Pancreas (tissue), 10 donors: ENCODE measurements around the gene HK1. TPM values are rescaled to one million over a fixed set of nuclear protein-coding genes. Genes with fewer than 3 reads are reported as not detected.
A peak's percentile ranks its signal among the peaks of the same experiment; 100 is the strongest.
"Not testable (repeated sequence)": the region's sequence is repeated elsewhere in the genome, so short reads cannot be mapped to it uniquely, and the experiment has no call there.

Experiments
- ATAC-seq, 4 donors: fragments of 200-7000 bp; cut with Tn5 transposase; one replicate each; pipeline versions ENCODE4 v1.8.0 to v1.9.1; 2020; ENCODE audit warnings: mild to moderate bottlenecking in 4 of 4, moderate library complexity in 4 of 4
- DNase-seq, 6 donors: peaks; one replicate each; pipeline ENCODE4 v3.0.0-alpha.2; 2020
- FAIRE-seq: peaks from 2 replicates; lab custom pipeline; 2012; peaks lifted over from hg19 to GRCh38; lab: Jason Lieb, UNC
- H3K27ac ChIP-seq, 4 donors: fragments of 200-600 bp; sonication (generic); 1 replicate in 3 of 4; 2 replicates in 1 of 4; pipeline versions ENCODE4 v1.5.0 to v1.8.0; 2020
- H3K27me3 ChIP-seq, 4 donors: fragments of 200-600 bp; one replicate each; pipeline ENCODE4 v1.8.0; 2021
- H3K36me3 ChIP-seq, 3 donors: fragments of 200-600 bp; sonication (generic) in 1 of 3; one replicate each; pipeline versions ENCODE4 v1.5.0 to v1.8.0; 2020 to 2021
- H3K4me1 ChIP-seq, 3 donors: fragments of 200-600 bp; one replicate each; pipeline ENCODE4 v1.8.0; 2021
- H3K4me3 ChIP-seq, 4 donors: fragments of 200-600 bp; sonication (generic) in 2 of 4; one replicate each; pipeline versions ENCODE4 v1.5.0 to v1.8.0; 2020 to 2021
- H3K9me3 ChIP-seq, 4 donors: fragments of 200-600 bp; one replicate each; pipeline ENCODE4 v1.8.0; 2021
- WGBS, 2 donors: extraction: QIAGEN DNeasy Blood & Tissue Kit; methylation state at CpG; one replicate each; pipeline ENCODE4 v1.1.7; 2013; 5-methylcytosine and 5-hydroxymethylcytosine counted together
- intact Hi-C, 3 donors: fragments of 100-400 bp; cut with DNase I; formaldehyde crosslinking; loops; one replicate each; pipeline versions ENCODE4 v1.11.1 to v1.14.2; 2022
- polyA plus RNA-seq, 2 donors: library from polyadenylated mRNA; stranded (reverse); fragments of 200-250 nt; gene quantifications; one replicate each; pipeline ENCODE4 v1.2.3, GENCODE V29; 2013
- total RNA-seq, 6 donors: library from RNA; stranded (reverse); fragmentation: NEBNext Ultra II Directional in 4 of 6; extraction: Animal tissue kit (Norgen Biotek cat#: 25700) in 4 of 6; gene quantifications; one replicate each; pipeline versions ENCODE4 v1.2.1 to v1.2.4, GENCODE V29; 2021 to 2023
- TF ChIP-seq, protein P1 (sequence below), 4 donors: fragments of 200-600 bp; sonication (generic) in 3 of 4; IDR thresholded peaks; one replicate each; pipeline versions ENCODE4 v1.5.0 to v1.8.0; 2021; ENCODE audit warnings: antibody characterized with exemption in 4 of 4
- donor health status: healthy with polysubstance abuse.
- donor health status: DM: no; HTN: no; CAD: no; lungs with moderate emphysema.
- donor health status: DM: no; HTN: no; CAD: no.
- donor health status: control.
- donor health status: control.
- donor health status: Bipolar disorder and iron deficiency.
- donor health status: DM: yes; HTN: yes; CAD: no.
- donor health status: DM: no; HTN: no; CAD: no.
- donor health status: DM: no; HTN: no; CAD: no.
- donor health status: DM: yes; HTN: yes; CAD: no.

Gene HK1
- total and polyA plus RNA-seq, 8 donors: 6.7 to 18.1 (median 8.6) TPM

DNA sequence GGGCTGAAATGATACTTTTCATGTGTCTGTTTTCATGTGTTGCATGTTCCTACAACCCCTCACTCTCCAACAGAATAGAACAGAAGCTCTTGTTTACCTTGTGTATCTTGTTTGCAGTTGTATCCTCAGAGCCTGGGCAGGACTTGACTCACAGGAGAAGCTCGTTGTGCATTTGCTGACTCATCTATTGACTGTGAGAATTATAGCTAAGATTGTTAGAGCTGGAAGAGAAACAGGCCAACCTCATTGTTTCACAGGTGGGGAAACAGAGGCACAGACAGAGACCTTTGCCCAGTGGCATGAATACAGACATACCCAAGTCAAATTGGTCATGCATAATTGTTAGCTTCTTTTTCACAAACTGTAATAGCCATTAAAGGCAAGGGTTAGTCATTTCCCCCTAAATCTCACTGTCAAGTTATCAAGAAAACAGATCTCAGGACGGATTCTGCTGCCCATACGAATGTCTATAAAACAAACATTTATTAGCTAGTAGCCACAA is 168.4 kb downstream of the HK1 start:
- ATAC-seq: peak in 2 of 4 donors; percentile 9 to 13
- Histone ChIP-seq H3K4me1 (peaks cover 9 to 28% (median 13%) of the 10 kb centered on the region in 3 donors), H3K9me3 (no peaks in the 10 kb centered on the region), H3K27me3 (no peaks in the 10 kb centered on the region), H3K27ac (peak overlapping the region in 2 of 4 donors; percentile 22 to 37), H3K4me3 (no peak overlapping the region), H3K36me3 (no peaks in the 10 kb centered on the region)
- DNase-seq: no peak
- WGBS, 2 donors: 39 to 51% methylated on average over 3 of the region's 3 CpGs
- no peak for FAIRE-seq
- TF ChIP-seq, protein P1, sequence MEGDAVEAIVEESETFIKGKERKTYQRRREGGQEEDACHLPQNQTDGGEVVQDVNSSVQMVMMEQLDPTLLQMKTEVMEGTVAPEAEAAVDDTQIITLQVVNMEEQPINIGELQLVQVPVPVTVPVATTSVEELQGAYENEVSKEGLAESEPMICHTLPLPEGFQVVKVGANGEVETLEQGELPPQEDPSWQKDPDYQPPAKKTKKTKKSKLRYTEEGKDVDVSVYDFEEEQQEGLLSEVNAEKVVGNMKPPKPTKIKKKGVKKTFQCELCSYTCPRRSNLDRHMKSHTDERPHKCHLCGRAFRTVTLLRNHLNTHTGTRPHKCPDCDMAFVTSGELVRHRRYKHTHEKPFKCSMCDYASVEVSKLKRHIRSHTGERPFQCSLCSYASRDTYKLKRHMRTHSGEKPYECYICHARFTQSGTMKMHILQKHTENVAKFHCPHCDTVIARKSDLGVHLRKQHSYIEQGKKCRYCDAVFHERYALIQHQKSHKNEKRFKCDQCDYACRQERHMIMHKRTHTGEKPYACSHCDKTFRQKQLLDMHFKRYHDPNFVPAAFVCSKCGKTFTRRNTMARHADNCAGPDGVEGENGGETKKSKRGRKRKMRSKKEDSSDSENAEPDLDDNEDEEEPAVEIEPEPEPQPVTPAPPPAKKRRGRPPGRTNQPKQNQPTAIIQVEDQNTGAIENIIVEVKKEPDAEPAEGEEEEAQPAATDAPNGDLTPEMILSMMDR (IDR thresholded peaks at IDR 0.05): no peak
- intact Hi-C loops: no loop called here

DNA sequence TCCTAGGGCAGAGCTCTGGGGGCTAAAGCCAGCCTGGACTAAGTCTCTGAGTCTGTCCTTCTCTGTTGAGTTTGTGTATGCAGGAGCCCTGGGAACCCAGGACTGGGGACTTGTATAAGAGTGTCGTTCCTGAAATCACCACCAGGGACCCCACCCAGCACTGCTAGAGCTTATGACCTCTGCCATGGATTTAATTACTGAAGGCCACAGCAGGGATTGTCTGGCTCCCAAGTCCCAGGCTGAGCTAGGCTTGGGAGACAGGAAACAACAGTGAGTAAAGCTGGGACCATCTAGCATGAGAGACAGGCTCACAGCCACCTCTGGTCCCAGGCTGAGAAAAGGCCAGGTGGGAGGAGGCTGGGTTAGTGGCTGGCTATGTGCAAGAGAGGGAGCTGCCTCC is 171.5 kb downstream of the HK1 start:
- 0 to 5% methylated on average over 1 of the region's 1 CpG for WGBS, 2 donors
- TF ChIP-seq, protein P1 (IDR thresholded peaks at IDR 0.05): peak; percentile 35 to 58 (median 46)
- H3K27me3 ChIP-seq: no peaks in the 10 kb centered on the region
- intact Hi-C loops: no loop called here
- no peaks in the 10 kb centered on the region for H3K36me3 ChIP-seq
- no peak for FAIRE-seq
- peak in 3 of 6 donors; percentile 52 to 64 (median 63) for DNase-seq
- H3K27ac ChIP-seq: peak overlapping the region; percentile 43 to 77 (median 66)
- H3K9me3 ChIP-seq: no peaks in the 10 kb centered on the region
- ATAC-seq: peak; percentile 24 to 59 (median 39)
- H3K4me3 ChIP-seq: no peak overlapping the region
- peaks cover 9 to 37% (median 13%) of the 10 kb centered on the region in 3 donors for H3K4me1 ChIP-seq

DNA sequence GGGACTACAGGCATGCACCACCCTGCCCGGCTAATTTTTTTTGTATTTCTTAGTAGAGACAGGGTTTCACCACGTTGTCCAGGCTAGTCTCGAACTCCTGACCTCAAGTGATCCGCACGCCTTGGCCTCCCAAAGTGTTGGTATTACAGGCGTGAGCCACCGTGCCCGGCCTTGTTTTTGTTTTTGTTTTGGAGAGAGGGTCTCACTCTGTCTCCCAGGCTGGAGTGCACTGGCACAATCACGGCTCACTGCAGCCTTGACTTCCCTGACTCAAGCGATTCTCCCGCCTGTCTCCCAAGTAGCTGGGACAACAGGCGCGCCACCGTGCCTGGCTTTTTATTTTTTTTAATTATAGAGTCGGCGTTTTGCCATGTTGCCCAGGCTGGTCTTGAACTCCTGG is 172.1 kb downstream of the HK1 start:
- intact Hi-C loops, H3K36me3 ChIP-seq, H3K27me3 ChIP-seq, ATAC-seq, DNase-seq, FAIRE-seq, H3K9me3 ChIP-seq, H3K4me3 ChIP-seq: not testable (repeated sequence)
- Histone ChIP-seq H3K27ac (peak overlapping the region in 3 of 4 donors; percentile 25 to 77 (median 75)), H3K4me1 (peaks cover 9 to 37% (median 13%) of the 10 kb centered on the region in 3 donors)
- WGBS, 2 donors: 88 to 90% methylated on average over 16 of the region's 16 CpGs

DNA sequence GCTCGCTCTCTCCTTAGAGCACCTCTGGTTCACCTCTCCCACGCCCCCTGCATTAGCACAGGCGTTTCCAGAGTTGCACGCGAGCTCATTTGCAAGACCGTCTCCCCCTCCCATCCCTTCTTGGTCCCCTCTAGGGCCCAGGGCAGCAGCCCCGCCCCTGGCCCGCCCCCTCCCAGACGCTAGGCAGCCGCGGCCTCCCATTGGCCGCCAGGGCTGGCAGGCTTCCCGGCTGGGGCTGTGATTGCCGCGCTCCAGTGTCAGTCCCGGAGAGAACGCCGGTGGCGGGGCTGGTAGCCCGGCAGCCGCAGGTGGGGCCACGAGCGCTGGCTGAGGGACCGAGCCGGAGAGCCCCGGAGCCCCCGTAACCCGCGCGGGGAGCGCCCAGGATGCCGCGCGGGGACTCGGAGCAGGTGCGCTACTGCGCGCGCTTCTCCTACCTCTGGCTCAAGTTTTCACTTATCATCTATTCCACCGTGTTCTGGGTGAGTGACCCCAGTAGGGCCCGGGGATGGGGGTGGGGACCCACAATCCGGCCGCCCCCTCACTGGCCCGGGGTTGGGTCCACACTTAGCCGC is 173.0 kb downstream of the HK1 start, which contains the start of gene TSPAN15:
TSS of gene TSPAN15 (plus strand) at position 257 of the 575 bp plus-strand sequence. CDS start at position 387, 130 bp downstream.
- intact Hi-C loops: no loop called here
- Histone ChIP-seq H3K36me3 (no peaks in the 10 kb centered on the region), H3K4me3 (peak within 1 kb of the TSS; percentile 47 to 88 (median 70)), H3K9me3 (no peaks in the 10 kb centered on the region), H3K4me1 (peaks cover 9 to 37% (median 13%) of the 10 kb centered on the region in 3 donors), H3K27ac (peak within 1 kb of the TSS; percentile 25 to 77 (median 63)), H3K27me3 (no peaks in the 10 kb centered on the region)
- FAIRE-seq: no peak
- 1 to 2% methylated on average over 35 to 45 of the region's 45 CpGs for WGBS, 2 donors
- DNase-seq: peak; percentile 88 to 98 (median 93)
- ATAC-seq: peak; percentile 87 to 94 (median 94)
- TF ChIP-seq, protein P1 (IDR thresholded peaks at IDR 0.05): no peak

Other genes with a start within 250 kb of the HK1 start
- 10 to 100 TPM in 3 of 6 donors, 1 to 10 TPM in 3; 4.1 to 40.0 (median 14.1) TPM for gene SRGN, start 190.4 kb upstream of the HK1 start, total RNA-seq
- gene SRGN, start 190.4 kb upstream of the HK1 start, polyA plus RNA-seq: 10 to 100 TPM in 1 of 2 donors, 1 to 10 TPM in 1; 5.9 to 13.2 TPM
- 10 to 100 TPM; 14.5 to 26.1 (median 18.8) TPM for gene VPS26A, start 154.3 kb upstream of the HK1 start, total RNA-seq
- gene VPS26A, start 154.3 kb upstream of the HK1 start, polyA plus RNA-seq: 10 to 100 TPM in 1 of 2 donors, 1 to 10 TPM in 1; 7.0 to 14.0 TPM
- 10 to 100 TPM in 5 of 6 donors, 1 to 10 TPM in 1; 8.6 to 18.0 (median 12.5) TPM for gene SUPV3L1, start 98.3 kb upstream of the HK1 start, total RNA-seq
- 10 to 100 TPM; 52.0 to 78.1 TPM for gene SUPV3L1, start 98.3 kb upstream of the HK1 start, polyA plus RNA-seq
- gene HKDC1, start 58.2 kb upstream of the HK1 start, total RNA-seq: 1 to 10 TPM; 3.7 to 9.3 (median 6.3) TPM
- gene HKDC1, start 58.2 kb upstream of the HK1 start, polyA plus RNA-seq: 10 to 100 TPM in 1 of 2 donors, 1 to 10 TPM in 1; 9.8 to 11.1 TPM
- gene TACR2, start 138.4 kb downstream of the HK1 start, total RNA-seq: under 1 TPM in 4 of 6 donors, not detected in 2; 0.12 to 0.28 (median 0.18) TPM
- under 1 TPM; 0.14 to 0.15 TPM for gene TACR2, start 138.4 kb downstream of the HK1 start, polyA plus RNA-seq
- 10 to 100 TPM; 10.9 to 49.2 (median 13.5) TPM for gene TSPAN15, start 173.0 kb downstream of the HK1 start, total RNA-seq
- 10 to 100 TPM; 20.2 to 28.6 TPM for gene TSPAN15, start 173.0 kb downstream of the HK1 start, polyA plus RNA-seq